Measurements from ENCODE around the gene TFDP2. TPM values are rescaled to one million over a fixed set of nuclear protein-coding genes. Genes with fewer than 3 reads are reported as not detected.

TFDP2 gene
- total and polyA plus RNA-seq, 2 donors (not counting 1 experiment from before 2014, with no cell fraction given), result 5.5 to 31.7 TPM

GRCh38 chr3:142097099-142097843, 52.1 kb downstream of the TFDP2 start:
- H3K9me3 ChIP-seq (ENCODE audit: control extremely low read depth in 1 of 3, control insufficient read depth in 2 of 3, insufficient read depth in 1 of 3, low read length in 2 of 3), result no peaks in the 10 kb centered on the region
- intact Hi-C loops (cut with micrococcal nuclease), result no loop called here
- POLR2A ChIA-PET, result no interaction called here

More at GRCh38 chr3:142097099-142097843, 52.1 kb downstream of the TFDP2 start:
- Histone ChIP-seq H3K27me3 (replicated peaks in 1 of 4; ENCODE audit: control extremely low read depth in 1 of 4, control insufficient read depth in 3 of 4, insufficient read depth in 4 of 4, low read length in 3 of 4) (no peaks in the 10 kb centered on the region), H3K9ac (ENCODE audit: low read length) (no peak overlapping the region), H3K4me3 (ENCODE audit: control extremely low read depth in 1 of 5, extremely low read depth in 1 of 5, insufficient read depth in 1 of 5, low read depth in 2 of 5, low read length in 4 of 5) (no peak overlapping the region), H4K20me1 (ENCODE audit: control insufficient read depth, insufficient read depth, low read length, poor library complexity, severe bottlenecking) (no peaks in the 10 kb centered on the region), H3K36me3 (replicated peaks in 1 of 2; ENCODE audit: control extremely low read depth in 1 of 2, control insufficient read depth in 1 of 2, extremely low read depth in 1 of 2, insufficient read depth in 2 of 2, low read length in 1 of 2) (no peaks in the 10 kb centered on the region), H2AFZ (ENCODE audit: insufficient read depth, low read depth, low read length, poor library complexity, severe bottlenecking) (no peak overlapping the region), H3K79me2 (ENCODE audit: control insufficient read depth, insufficient read depth, low read length) (no peaks in the 10 kb centered on the region), H3K4me2 (replicated peaks; ENCODE audit: low read depth, low read length, poor library complexity, severe bottlenecking) (no peak overlapping the region), H3K4me1 (ENCODE audit: control insufficient read depth in 2 of 2, insufficient read depth in 2 of 2, low read length in 2 of 2) (no peaks in the 10 kb centered on the region), H3K27ac (ENCODE audit: low read length in 2 of 2) (no peak overlapping the region)
- H3K27ac Mint-ChIP-seq, result no peak overlapping the region
- H3K27me3 Mint-ChIP-seq, result no peaks in the 10 kb centered on the region
- no peak for TF ChIP-seq EZH2 (IDR thresholded peaks at IDR 0.05; ENCODE audit: borderline replicate concordance, insufficient read depth, low read depth, low read length, poor library complexity, severe bottlenecking)
- no peak for TF ChIP-seq CTCF (IDR thresholded peaks at IDR 0.05)
- WGBS (ENCODE audit: insufficient coverage), result 100% methylated on average over 2 of the region's 4 CpGs
- H3K4me1 Mint-ChIP-seq, result peaks cover 2% of the 10 kb centered on the region
- ATAC-seq (ENCODE audit: low read depth) (no peak), DNase-seq (no peak)
- H3K9me3 Mint-ChIP-seq (ENCODE audit: insufficient read depth), result no peaks in the 10 kb centered on the region
- CTCF ChIA-PET, result no interaction called here
- H3K4me3 Mint-ChIP-seq, result no peak overlapping the region
